ENCODE data around the gene GPR89A.
"Not testable (repeated sequence)": the region's sequence is repeated elsewhere in the genome, so short reads cannot be mapped to it uniquely, and the experiment has no call there.

GPR89A gene

GRCh38 chr1:145622177-145622576, 14.4 kb downstream of the GPR89A start:
- H3K9ac ChIP-seq (ENCODE audit: low read depth, low read length), result not testable (repeated sequence)

GRCh38 chr1:145636237-145636636, 28.4 kb downstream of the GPR89A start:
- H3K9me3 ChIP-seq (ENCODE audit: insufficient read depth, low read depth, low read length); H3K27ac ChIP-seq (ENCODE audit: low read length); H3K27me3 ChIP-seq (ENCODE audit: insufficient read depth, low read length); H3K36me3 ChIP-seq (ENCODE audit: insufficient read depth, low read depth, low read length); H3K4me3 ChIP-seq (ENCODE audit: low read length); H3K4me1 ChIP-seq (ENCODE audit: insufficient read depth, low read length); H3K9ac ChIP-seq (ENCODE audit: low read depth, low read length): not testable (repeated sequence)

More at GRCh38 chr1:145622177-145622576, 14.4 kb downstream of the GPR89A start:
- not testable (repeated sequence) for H3K36me3 ChIP-seq (ENCODE audit: insufficient read depth, low read depth, low read length); H3K4me1 ChIP-seq (ENCODE audit: insufficient read depth, low read length); H3K27me3 ChIP-seq (ENCODE audit: insufficient read depth, low read length); H3K27ac ChIP-seq (ENCODE audit: low read length); H3K4me3 ChIP-seq (ENCODE audit: low read length); H3K9me3 ChIP-seq (ENCODE audit: insufficient read depth, low read depth, low read length)

GRCh38 chr1:145641886-145642285, 34.1 kb downstream of the GPR89A start:
- H3K27me3 ChIP-seq (ENCODE audit: insufficient read depth, low read length); H3K36me3 ChIP-seq (ENCODE audit: insufficient read depth, low read depth, low read length); H3K9ac ChIP-seq (ENCODE audit: low read depth, low read length); H3K9me3 ChIP-seq (ENCODE audit: insufficient read depth, low read depth, low read length); H3K4me3 ChIP-seq (ENCODE audit: low read length); H3K27ac ChIP-seq (ENCODE audit: low read length); H3K4me1 ChIP-seq (ENCODE audit: insufficient read depth, low read length): not testable (repeated sequence)

GRCh38 chr1:145643990-145644389, 36.2 kb downstream of the GPR89A start:
- not testable (repeated sequence) for H3K4me3 ChIP-seq (ENCODE audit: low read length); H3K36me3 ChIP-seq (ENCODE audit: insufficient read depth, low read depth, low read length); H3K27ac ChIP-seq (ENCODE audit: low read length); H3K9me3 ChIP-seq (ENCODE audit: insufficient read depth, low read depth, low read length); H3K9ac ChIP-seq (ENCODE audit: low read depth, low read length); H3K27me3 ChIP-seq (ENCODE audit: insufficient read depth, low read length); H3K4me1 ChIP-seq (ENCODE audit: insufficient read depth, low read length)

GRCh38 chr1:145656245-145656943, 48.6 kb downstream of the GPR89A start:
- H3K9me3 ChIP-seq (ENCODE audit: insufficient read depth, low read depth, low read length); H3K27ac ChIP-seq (ENCODE audit: low read length); H3K4me3 ChIP-seq (ENCODE audit: low read length); H3K27me3 ChIP-seq (ENCODE audit: insufficient read depth, low read length); H3K9ac ChIP-seq (ENCODE audit: low read depth, low read length); H3K4me1 ChIP-seq (ENCODE audit: insufficient read depth, low read length); H3K36me3 ChIP-seq (ENCODE audit: insufficient read depth, low read depth, low read length): not testable (repeated sequence)

- H3K9ac ChIP-seq (ENCODE audit: low read depth, low read length); H3K27ac ChIP-seq (ENCODE audit: low read length); H3K4me3 ChIP-seq (ENCODE audit: low read length); H3K9me3 ChIP-seq (ENCODE audit: insufficient read depth, low read depth, low read length); H3K36me3 ChIP-seq (ENCODE audit: insufficient read depth, low read depth, low read length); H3K4me1 ChIP-seq (ENCODE audit: insufficient read depth, low read length); H3K27me3 ChIP-seq (ENCODE audit: insufficient read depth, low read length): not testable (repeated sequence)
These were observed 54.7 kb downstream of the GPR89A start for GRCh38 chr1:145662502-145662901.

- H3K27me3 ChIP-seq (ENCODE audit: insufficient read depth, low read length); H3K9me3 ChIP-seq (ENCODE audit: insufficient read depth, low read depth, low read length); H3K36me3 ChIP-seq (ENCODE audit: insufficient read depth, low read depth, low read length); H3K9ac ChIP-seq (ENCODE audit: low read depth, low read length); H3K27ac ChIP-seq (ENCODE audit: low read length); H3K4me1 ChIP-seq (ENCODE audit: insufficient read depth, low read length); H3K4me3 ChIP-seq (ENCODE audit: low read length): not testable (repeated sequence)
These were observed 57.2 kb downstream of the GPR89A start for GRCh38 chr1:145665015-145665414.

GRCh38 chr1:145670995-145671745, 63.4 kb downstream of the GPR89A start:
- H3K9ac ChIP-seq (ENCODE audit: low read depth, low read length); H3K4me1 ChIP-seq (ENCODE audit: insufficient read depth, low read length); H3K4me3 ChIP-seq (ENCODE audit: low read length); H3K36me3 ChIP-seq (ENCODE audit: insufficient read depth, low read depth, low read length); H3K27me3 ChIP-seq (ENCODE audit: insufficient read depth, low read length); H3K9me3 ChIP-seq (ENCODE audit: insufficient read depth, low read depth, low read length); H3K27ac ChIP-seq (ENCODE audit: low read length): not testable (repeated sequence)

- H3K27ac ChIP-seq (ENCODE audit: low read length); H3K9me3 ChIP-seq (ENCODE audit: insufficient read depth, low read depth, low read length); H3K9ac ChIP-seq (ENCODE audit: low read depth, low read length); H3K4me1 ChIP-seq (ENCODE audit: insufficient read depth, low read length); H3K27me3 ChIP-seq (ENCODE audit: insufficient read depth, low read length); H3K36me3 ChIP-seq (ENCODE audit: insufficient read depth, low read depth, low read length); H3K4me3 ChIP-seq (ENCODE audit: low read length): not testable (repeated sequence)
These were observed 65.4 kb downstream of the GPR89A start for GRCh38 chr1:145673217-145673616.

- H3K27me3 ChIP-seq (ENCODE audit: insufficient read depth, low read length); H3K9ac ChIP-seq (ENCODE audit: low read depth, low read length): not testable (repeated sequence)
These were observed 77.1 kb downstream of the GPR89A start for GRCh38 chr1:145684858-145685257.

GRCh38 chr1:145686078-145686477, 78.3 kb downstream of the GPR89A start:
- not testable (repeated sequence) for H3K9me3 ChIP-seq (ENCODE audit: insufficient read depth, low read depth, low read length); H3K4me1 ChIP-seq (ENCODE audit: insufficient read depth, low read length); H3K27ac ChIP-seq (ENCODE audit: low read length); H3K9ac ChIP-seq (ENCODE audit: low read depth, low read length); H3K27me3 ChIP-seq (ENCODE audit: insufficient read depth, low read length); H3K4me3 ChIP-seq (ENCODE audit: low read length); H3K36me3 ChIP-seq (ENCODE audit: insufficient read depth, low read depth, low read length)

More at GRCh38 chr1:145684858-145685257, 77.1 kb downstream of the GPR89A start:
- not testable (repeated sequence) for H3K4me1 ChIP-seq (ENCODE audit: insufficient read depth, low read length); H3K4me3 ChIP-seq (ENCODE audit: low read length); H3K36me3 ChIP-seq (ENCODE audit: insufficient read depth, low read depth, low read length); H3K9me3 ChIP-seq (ENCODE audit: insufficient read depth, low read depth, low read length); H3K27ac ChIP-seq (ENCODE audit: low read length)

- H3K4me1 ChIP-seq (ENCODE audit: insufficient read depth, low read length), result peaks cover 5% of the 10 kb centered on the region; the same call in 1 of the 2 replicates
- no peak overlapping the region for H3K4me3 ChIP-seq (ENCODE audit: low read length)
- H3K9ac ChIP-seq (ENCODE audit: low read depth, low read length), result no peak overlapping the region
- no peak overlapping the region for H3K27ac ChIP-seq (ENCODE audit: low read length)
- H3K36me3 ChIP-seq (ENCODE audit: insufficient read depth, low read depth, low read length), result no peaks in the 10 kb centered on the region
- no peaks in the 10 kb centered on the region for H3K27me3 ChIP-seq (ENCODE audit: insufficient read depth, low read length)
- no peaks in the 10 kb centered on the region for H3K9me3 ChIP-seq (ENCODE audit: insufficient read depth, low read depth, low read length)
These were observed 80.5 kb downstream of the GPR89A start for GRCh38 chr1:145688328-145688727.
